ENCODE results near the gene CDC7. TPM values are rescaled to one million over a fixed set of nuclear protein-coding genes. Genes with fewer than 3 reads are reported as not detected.

The CDC7 gene
- total and polyA plus RNA-seq, 2 donors (not counting 1 experiment from before 2014, with no cell fraction given), result 3.9 to 7.4 TPM

DNA sequence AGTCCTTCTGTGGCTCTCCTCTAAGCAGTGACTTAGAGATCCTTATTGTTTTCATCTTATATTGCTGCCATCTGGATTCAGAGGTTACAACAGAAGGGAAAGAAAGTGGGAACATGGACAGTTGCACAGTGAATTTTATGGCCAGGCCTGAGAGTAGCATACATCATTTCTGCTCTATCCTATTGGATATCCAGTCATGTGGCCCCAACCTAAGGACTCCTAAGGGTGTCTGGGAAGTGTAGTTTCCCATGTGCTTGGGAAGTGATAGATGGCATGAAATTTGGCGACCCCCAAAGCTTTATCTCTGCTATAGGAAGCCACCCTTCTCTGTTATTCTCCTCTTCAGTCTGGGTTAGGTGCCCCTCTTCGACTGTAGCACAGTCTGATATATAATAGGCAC, 51.9 kb downstream of the CDC7 start:
- ChIA-PET POLR2A (no interaction called here), CTCF (no interaction called here)
- Mint-ChIP-seq H3K4me3 (no peak overlapping the region), H3K4me1 (peaks cover 10% of the 10 kb centered on the region), H3K9me3 (ENCODE audit: insufficient read depth) (peaks cover 2% of the 10 kb centered on the region), H3K27me3 (peaks cover 13% of the 10 kb centered on the region), H3K27ac (no peak overlapping the region)
- Histone ChIP-seq H3K4me2 (replicated peaks; ENCODE audit: low read depth, low read length, poor library complexity, severe bottlenecking) (no peak overlapping the region), H3K36me3 (replicated peaks in 1 of 2; ENCODE audit: control extremely low read depth in 1 of 2, control insufficient read depth in 1 of 2, extremely low read depth in 1 of 2, insufficient read depth in 2 of 2, low read length in 1 of 2) (no peaks in the 10 kb centered on the region), H4K20me1 (ENCODE audit: control insufficient read depth, insufficient read depth, low read length, poor library complexity, severe bottlenecking) (no peaks in the 10 kb centered on the region), H3K9ac (ENCODE audit: low read length) (no peak overlapping the region), H3K27me3 (replicated peaks in 1 of 4; ENCODE audit: control extremely low read depth in 1 of 4, control insufficient read depth in 3 of 4, insufficient read depth in 4 of 4, low read length in 3 of 4) (peaks cover 0 to 3% (median 1%) of the 10 kb centered on the region in 4 experiments), H3K4me3 (ENCODE audit: control extremely low read depth in 1 of 5, extremely low read depth in 1 of 5, insufficient read depth in 1 of 5, low read depth in 2 of 5, low read length in 4 of 5) (no peak overlapping the region), H3K27ac (ENCODE audit: low read length in 2 of 2) (no peak overlapping the region), H3K4me1 (ENCODE audit: control insufficient read depth in 2 of 2, insufficient read depth in 2 of 2, low read length in 2 of 2) (peaks cover 12 to 15% of the 10 kb centered on the region in 2 donors), H2AFZ (ENCODE audit: insufficient read depth, low read depth, low read length, poor library complexity, severe bottlenecking) (no peak overlapping the region), H3K79me2 (ENCODE audit: control insufficient read depth, insufficient read depth, low read length) (no peaks in the 10 kb centered on the region), H3K9me3 (ENCODE audit: control extremely low read depth in 1 of 3, control insufficient read depth in 2 of 3, insufficient read depth in 1 of 3, low read length in 2 of 3) (peaks cover 0 to 4% (median 0%) of the 10 kb centered on the region in 3 donors)
- ATAC-seq (ENCODE audit: low read depth) (no peak), DNase-seq (no peak)
- WGBS (ENCODE audit: insufficient coverage), result no CpG with 5 or more reads among the region's 2 CpGs
- no peak for TF ChIP-seq EZH2 (IDR thresholded peaks at IDR 0.05; ENCODE audit: borderline replicate concordance, insufficient read depth, low read depth, low read length, poor library complexity, severe bottlenecking)
- TF ChIP-seq, protein P1, sequence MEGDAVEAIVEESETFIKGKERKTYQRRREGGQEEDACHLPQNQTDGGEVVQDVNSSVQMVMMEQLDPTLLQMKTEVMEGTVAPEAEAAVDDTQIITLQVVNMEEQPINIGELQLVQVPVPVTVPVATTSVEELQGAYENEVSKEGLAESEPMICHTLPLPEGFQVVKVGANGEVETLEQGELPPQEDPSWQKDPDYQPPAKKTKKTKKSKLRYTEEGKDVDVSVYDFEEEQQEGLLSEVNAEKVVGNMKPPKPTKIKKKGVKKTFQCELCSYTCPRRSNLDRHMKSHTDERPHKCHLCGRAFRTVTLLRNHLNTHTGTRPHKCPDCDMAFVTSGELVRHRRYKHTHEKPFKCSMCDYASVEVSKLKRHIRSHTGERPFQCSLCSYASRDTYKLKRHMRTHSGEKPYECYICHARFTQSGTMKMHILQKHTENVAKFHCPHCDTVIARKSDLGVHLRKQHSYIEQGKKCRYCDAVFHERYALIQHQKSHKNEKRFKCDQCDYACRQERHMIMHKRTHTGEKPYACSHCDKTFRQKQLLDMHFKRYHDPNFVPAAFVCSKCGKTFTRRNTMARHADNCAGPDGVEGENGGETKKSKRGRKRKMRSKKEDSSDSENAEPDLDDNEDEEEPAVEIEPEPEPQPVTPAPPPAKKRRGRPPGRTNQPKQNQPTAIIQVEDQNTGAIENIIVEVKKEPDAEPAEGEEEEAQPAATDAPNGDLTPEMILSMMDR (IDR thresholded peaks at IDR 0.05), result no peak
- intact Hi-C loops (cut with micrococcal nuclease), result no loop called here

DNA sequence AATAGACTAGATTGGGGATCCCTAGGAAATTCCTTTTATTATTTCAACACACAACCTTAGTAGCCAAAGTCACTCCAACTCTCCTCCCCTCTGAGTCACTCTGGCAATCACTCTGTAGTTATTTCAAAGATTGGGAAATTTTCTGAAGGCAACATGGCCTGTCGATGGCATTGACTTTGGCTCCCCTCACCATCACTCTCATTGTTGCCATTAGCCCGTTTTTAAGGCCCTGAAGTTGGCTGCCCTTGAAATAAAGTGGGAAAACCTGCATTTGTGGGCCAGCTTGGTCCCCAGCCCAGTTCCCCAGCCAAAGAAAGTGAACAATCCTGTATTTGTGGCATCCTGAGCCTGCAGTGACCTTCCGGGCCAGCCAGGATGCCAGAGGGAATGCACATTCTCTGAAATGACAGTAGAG, 52.5 kb downstream of the CDC7 start:
- Histone ChIP-seq H2AFZ (ENCODE audit: insufficient read depth, low read depth, low read length, poor library complexity, severe bottlenecking) (no peak overlapping the region), H3K9me3 (ENCODE audit: control extremely low read depth in 1 of 3, control insufficient read depth in 2 of 3, insufficient read depth in 1 of 3, low read length in 2 of 3) (peaks cover 0 to 4% (median 0%) of the 10 kb centered on the region in 3 donors), H3K27me3 (replicated peaks in 1 of 4; ENCODE audit: control extremely low read depth in 1 of 4, control insufficient read depth in 3 of 4, insufficient read depth in 4 of 4, low read length in 3 of 4) (peaks cover 0 to 3% (median 0%) of the 10 kb centered on the region in 4 experiments), H3K4me3 (ENCODE audit: control extremely low read depth in 1 of 5, extremely low read depth in 1 of 5, insufficient read depth in 1 of 5, low read depth in 2 of 5, low read length in 4 of 5) (no peak overlapping the region), H3K4me1 (ENCODE audit: control insufficient read depth in 2 of 2, insufficient read depth in 2 of 2, low read length in 2 of 2) (peaks cover 10 to 11% of the 10 kb centered on the region in 2 donors), H3K4me2 (replicated peaks; ENCODE audit: low read depth, low read length, poor library complexity, severe bottlenecking) (no peak overlapping the region), H3K36me3 (replicated peaks in 1 of 2; ENCODE audit: control extremely low read depth in 1 of 2, control insufficient read depth in 1 of 2, extremely low read depth in 1 of 2, insufficient read depth in 2 of 2, low read length in 1 of 2) (no peaks in the 10 kb centered on the region), H3K79me2 (ENCODE audit: control insufficient read depth, insufficient read depth, low read length) (no peaks in the 10 kb centered on the region), H4K20me1 (ENCODE audit: control insufficient read depth, insufficient read depth, low read length, poor library complexity, severe bottlenecking) (no peaks in the 10 kb centered on the region), H3K9ac (ENCODE audit: low read length) (no peak overlapping the region), H3K27ac (ENCODE audit: low read length in 2 of 2) (no peak overlapping the region)
- 100% methylated on average over 2 of the region's 3 CpGs for WGBS (ENCODE audit: insufficient coverage)
- peaks cover 10% of the 10 kb centered on the region for H3K4me1 Mint-ChIP-seq
- intact Hi-C loops (cut with micrococcal nuclease), result no loop called here
- no peak overlapping the region for H3K4me3 Mint-ChIP-seq
- peaks cover 2% of the 10 kb centered on the region for H3K9me3 Mint-ChIP-seq (ENCODE audit: insufficient read depth)
- POLR2A ChIA-PET, result no interaction called here
- H3K27me3 Mint-ChIP-seq, result peaks cover 10% of the 10 kb centered on the region
- DNase-seq, result no peak
- H3K27ac Mint-ChIP-seq, result no peak overlapping the region
- no peak for ATAC-seq (ENCODE audit: low read depth)
- CTCF ChIA-PET, result no interaction called here
- TF ChIP-seq EZH2 (IDR thresholded peaks at IDR 0.05; ENCODE audit: borderline replicate concordance, insufficient read depth, low read depth, low read length, poor library complexity, severe bottlenecking), result no peak
- TF ChIP-seq, protein P1 (IDR thresholded peaks at IDR 0.05), result no peak

Measured in B cell (primary cell).